Activated CD4-positive, alpha-beta T cell treated with anti-CD3 and anti-CD28 coated beads, Interleukin-2, amount 50 U/mL, for 4 hours (primary cell): ENCODE measurements around the gene GPRIN3.
"Not testable (repeated sequence)": the region's sequence is repeated elsewhere in the genome, so short reads cannot be mapped to it uniquely, and the experiment has no call there.

ENCODE experiments used
- DNase-seq, 2 experiments: peaks; one replicate each; pipeline ENCODE4 v3.0.0-alpha.2; 2020

The GPRIN3 gene

DNA sequence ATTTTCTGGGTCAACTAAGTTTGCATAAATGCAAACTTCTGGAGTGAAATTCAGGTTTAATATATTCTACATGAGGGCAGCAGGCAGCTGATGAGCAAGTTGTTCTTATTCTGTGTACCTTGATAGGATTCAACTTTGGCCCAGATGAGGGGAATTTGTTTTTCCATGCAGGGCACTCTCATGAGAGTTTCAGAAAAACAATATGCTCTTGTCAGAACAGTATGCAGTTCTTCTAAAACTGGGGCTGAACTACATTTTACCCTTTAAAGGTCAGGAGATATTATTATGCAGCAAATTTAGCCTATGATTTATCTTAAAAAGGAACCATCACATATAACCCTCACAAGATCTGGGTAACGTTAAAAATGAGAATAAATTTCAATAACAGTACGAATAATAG lies 19.2 kb downstream of the GPRIN3 start:
- DNase-seq, result no peak

DNA sequence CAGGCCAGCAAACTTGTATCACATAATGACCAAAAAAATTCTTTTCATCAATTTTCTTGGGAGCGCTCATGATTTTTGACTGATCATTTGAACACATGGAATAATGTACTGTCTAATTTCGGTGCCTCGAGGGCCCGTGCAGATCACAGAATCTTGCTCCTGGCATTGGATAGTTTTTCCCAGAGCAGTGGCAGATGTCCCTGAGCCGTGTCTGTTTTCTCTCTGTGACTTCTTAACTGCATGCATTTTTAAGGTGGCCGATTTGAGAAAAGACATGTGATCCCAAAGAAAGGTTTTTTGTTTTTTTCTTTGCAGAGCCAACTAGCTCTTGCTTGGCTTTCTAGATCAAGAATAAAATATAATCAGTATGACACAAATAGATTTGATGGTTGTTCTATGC lies 19.7 kb downstream of the GPRIN3 start:
- DNase-seq, result no peak

DNA sequence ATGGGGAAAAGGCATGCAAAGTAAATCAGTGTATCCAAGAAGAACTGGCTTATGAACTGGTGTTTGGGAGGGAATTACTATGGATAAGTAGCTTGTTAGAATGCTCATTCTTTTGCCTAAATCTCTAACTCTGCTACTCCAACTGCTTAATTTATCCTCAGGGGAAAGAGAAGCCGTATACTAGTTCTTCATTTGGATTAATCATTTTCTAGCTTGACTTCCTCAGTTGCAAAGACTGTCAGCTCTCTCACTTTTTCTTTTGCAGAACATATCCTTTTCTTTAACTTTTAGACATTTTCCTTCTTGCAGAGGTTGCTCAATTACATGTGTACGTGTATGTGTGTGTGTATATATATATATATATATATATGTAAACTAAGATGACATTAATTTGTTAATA lies 21.9 kb downstream of the GPRIN3 start:
- no peak for DNase-seq

DNA sequence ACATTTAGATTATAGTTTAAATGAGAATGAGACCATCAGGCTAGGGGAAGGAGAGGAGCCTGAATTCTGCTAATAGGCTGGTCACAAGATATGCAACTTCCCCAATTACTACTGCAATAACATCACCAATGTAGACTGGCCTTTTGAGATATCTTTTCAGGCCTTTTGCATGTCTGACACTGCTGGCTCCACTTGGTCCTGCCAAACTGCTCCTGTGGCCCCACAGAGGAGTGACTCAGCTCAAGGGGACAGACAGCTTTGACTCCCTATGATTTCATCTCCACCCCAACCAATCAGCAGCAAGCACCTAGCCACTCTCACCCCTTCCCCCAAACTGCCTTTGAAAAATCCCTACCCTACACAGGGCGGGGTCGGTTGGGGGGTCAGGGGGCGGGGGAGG lies 22.8 kb downstream of the GPRIN3 start:
- no peak for DNase-seq

DNA sequence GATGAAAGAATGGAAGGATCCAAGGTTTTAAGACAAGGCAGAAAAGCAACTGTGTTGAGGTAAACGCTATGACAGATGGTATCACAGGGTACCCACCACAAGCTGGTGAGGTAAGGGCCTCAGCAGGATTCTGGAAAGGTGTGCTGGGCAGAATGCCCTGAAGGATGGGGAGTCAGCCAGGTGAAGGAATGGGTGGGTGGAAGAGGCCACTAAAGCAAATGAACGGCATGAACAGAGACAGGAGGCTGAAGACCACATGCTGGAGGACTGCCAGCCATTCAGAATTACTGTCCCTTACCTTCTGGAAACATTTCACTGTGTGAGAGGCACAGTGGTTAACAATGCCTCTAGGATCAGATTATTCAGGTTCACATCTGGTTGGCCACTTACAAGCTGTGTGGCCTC lies 23.6 kb downstream of the GPRIN3 start:
- no peak for DNase-seq

DNA sequence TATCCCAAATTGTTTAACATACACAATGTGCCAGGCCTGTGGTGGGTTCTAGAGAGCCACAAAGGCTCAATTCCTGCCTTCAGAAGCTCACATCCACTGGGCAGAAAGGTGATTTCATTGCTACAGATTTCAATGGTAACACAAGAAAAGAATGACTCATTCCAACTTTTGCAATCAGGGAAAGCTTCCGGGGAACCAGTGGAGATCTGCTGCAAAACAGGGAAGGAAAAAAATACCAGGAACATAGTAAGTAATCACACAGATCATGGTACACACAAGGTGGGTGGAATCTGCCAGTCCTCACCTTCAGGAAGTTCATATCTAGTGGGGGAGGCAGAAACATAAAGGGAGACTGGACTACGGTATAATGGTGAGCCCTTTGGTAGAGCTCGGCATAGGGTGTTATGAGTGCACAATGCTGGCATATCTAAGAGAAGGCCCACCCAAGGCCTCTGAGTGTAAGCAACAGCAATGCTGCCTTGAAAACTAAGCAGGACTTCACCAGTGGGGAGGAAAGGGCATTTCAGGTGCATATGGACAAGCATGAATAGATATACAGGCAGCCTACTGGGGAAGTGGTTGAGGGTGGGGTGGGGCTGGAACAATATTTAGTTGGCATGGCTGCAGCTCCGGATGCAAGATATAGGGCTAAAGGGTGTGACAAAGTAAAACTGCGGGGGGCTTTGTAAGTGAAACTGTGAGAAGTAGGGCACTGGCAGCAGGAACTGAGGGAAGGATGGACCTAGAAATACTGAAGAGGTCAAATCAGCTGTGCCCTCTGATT lies 24.2 kb downstream of the GPRIN3 start:
- no peak for DNase-seq

DNA sequence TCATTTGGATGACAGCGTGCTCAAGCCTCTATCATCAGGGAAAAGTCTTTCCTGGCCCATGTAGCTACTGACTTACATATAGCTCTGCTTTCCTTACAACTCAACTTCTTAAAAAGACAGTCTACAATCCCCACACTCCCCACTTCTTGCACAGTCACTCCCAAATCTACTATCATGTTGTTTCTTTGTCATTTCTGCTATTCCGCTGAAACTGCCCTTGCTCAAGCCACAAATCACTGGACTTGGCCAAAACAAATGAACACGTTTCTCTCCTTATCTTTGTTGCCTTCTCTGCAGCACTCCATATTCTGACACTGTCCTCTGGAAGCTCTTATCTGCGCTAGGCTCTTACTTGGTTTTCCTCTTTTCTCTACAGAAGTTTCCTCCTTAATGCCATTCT lies 28.2 kb downstream of the GPRIN3 start:
- DNase-seq, result no peak

DNA sequence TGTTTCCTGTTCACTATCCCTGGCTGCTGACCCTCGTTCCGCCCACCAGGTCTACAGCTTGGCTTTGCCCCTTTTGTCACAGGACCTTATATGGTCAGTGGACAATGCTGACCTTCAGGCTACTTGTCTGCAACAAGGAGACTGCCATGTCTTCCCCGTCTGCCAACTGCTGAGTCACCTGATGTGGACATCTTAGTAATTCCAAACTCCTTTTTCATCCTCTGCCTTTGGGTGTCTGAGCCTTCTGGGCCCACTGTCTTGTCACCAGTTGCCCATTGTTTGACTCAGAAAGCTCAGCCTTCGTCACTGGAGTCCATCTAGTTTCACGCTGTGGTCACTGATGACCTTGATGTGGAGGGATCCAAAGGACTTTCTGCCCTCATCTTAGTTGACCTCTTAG lies 30.2 kb downstream of the GPRIN3 start:
- no peak for DNase-seq

DNA sequence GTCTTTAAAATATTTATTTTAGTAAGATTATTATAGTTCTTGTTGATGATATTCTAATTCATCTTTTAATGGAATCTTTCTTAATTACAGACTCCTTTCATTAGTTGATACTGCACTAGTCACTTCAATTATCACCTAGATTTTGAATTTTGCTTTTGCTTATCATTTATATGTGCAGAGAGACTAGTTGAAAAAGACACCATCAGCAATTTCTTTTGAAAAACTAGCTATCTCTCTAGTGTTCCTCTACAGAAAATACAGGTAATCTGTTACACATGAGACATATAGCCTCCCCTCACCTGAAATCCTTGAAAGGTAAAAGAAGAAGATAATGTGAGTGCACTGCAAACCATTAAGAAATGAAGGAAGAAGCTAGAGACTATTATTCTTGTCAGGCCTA lies 31.3 kb downstream of the GPRIN3 start:
- no peak for DNase-seq

DNA sequence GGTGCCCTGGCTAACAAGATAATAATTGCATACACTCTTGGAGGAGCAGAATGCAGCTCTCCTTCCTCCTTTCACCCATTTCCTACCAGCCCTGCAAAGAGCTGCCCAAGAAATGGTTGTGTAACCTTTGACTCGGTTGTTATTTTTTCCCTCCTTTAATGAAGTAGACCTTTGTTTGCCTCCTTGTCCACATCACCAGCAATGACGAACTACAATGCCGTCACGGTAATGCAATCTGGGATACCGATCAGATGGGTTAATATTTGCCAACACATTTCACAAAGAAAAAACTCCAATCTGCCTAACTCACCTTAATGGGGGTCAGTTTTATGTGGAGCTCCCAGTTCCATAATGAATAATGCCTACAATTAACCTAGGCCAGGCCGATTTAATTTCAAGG lies 32.0 kb downstream of the GPRIN3 start:
- no peak for DNase-seq

DNA sequence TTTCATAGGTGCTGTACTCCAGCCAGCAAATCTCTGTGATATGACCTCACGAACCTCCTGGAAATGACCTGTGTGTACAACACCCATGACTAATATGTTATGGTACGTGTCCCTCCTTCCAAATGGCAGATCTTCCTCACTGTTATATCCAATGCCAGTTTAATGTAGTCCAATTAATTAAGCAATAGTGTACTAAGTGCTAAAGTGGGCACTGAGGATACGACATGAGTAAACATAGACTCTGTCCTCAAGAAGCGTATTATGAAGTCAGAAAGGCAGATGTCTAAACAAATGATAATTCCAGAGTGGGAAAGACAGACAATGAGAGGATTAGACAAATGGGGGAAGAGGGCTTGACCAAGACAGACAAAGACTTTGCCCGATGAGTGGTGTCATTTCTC lies 33.9 kb downstream of the GPRIN3 start:
- no peak for DNase-seq

DNA sequence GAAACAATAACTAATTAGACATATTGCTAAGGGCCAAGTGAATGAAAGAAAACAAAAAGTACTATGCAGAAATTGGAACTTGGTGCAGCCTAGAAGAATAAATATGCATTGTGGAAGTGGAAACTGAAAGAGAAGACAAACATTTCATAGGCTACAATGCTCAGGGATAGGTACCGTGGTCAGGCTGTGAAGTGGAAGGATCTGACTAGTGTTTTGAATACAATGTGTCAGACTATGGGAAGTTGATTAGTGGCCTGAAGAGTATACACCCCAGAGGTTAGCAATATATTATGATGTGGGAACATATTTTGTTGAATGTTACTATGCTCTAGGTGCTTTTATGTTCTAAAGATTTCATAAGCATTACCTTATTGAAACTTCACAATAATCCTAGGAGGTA lies 36.8 kb downstream of the GPRIN3 start:
- no peak for DNase-seq

DNA sequence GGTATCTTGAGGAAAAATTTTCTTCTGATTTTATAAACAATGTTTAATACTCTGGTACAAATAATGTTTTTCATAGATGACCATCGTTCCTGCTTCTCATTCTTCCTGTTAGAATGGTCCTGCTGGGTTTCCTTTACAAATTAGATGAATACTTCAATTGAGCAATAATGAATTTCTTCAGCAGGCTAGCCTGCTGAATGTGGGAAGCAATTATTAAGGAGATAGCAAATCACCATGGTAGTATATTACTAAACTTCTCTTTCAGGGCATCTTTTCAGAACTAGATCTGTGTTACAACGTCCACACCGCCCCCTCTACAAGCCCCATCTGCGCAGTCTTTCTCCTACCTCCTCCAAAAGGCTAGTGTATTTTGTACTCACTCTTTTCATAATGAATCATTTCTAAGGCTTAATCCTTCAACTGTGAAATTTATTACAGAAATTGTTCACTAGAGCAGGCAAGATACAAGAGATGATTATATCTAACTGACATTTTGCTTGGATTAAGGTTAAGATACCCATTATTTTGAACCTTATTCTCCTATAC lies 38.4 kb downstream of the GPRIN3 start:
- no peak for DNase-seq

DNA sequence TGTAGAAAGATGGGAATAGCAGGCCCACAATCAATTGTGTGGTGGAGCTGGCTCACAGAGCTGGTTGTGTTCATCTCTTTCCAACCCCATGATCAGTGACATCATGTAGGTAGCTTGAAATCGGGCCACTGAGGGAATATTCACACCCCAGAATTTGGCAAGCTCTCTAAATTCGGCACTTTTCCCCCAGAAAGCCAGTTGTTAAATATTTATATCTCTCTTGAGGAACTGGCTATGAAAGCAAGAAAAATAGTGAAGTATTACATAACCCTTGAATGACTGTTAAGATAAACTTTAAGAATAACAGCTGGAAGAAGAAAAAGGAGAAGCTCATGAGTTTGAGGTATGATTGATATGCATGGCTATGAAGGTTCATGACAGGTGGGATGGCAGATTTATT lies 38.9 kb downstream of the GPRIN3 start:
- DNase-seq, result no peak

DNA sequence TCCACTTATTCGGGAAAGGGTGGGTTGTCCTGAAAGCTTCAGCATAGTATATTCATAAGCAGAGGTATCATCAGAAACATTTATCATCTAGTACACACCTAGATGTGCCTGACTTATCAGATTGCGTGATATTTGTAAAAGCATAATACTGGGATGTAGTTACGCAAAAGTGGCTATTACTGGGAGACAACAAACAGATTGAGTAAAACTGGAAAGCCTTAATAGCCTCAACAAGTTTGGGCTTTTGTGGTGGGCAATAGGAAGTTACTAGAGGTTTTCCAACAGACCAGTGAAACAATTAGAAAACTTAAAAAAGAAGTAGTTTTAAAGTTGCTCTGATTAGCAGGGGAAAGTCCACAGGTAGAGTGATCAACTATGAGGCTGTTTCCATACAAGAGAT lies 39.8 kb downstream of the GPRIN3 start:
- no peak for DNase-seq

DNA sequence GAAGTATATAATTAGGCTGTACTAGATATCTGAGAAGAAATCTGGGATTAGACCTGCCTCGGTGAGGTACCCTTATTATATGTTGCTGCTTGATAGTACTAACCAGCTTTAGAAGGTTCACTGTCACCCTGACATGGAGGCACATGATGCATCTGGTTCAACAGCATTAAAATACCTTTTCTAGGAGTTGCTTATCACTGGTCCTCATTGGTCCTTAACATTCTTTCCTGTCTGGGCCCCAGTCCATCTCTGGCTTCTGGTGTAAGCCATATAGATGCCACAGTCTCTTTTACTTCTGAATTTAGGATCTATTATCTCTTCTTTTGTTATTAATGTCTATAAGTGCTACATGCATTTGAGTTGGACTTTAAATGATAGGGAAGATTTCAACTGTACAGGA lies 40.2 kb downstream of the GPRIN3 start:
- DNase-seq, result no peak

DNA sequence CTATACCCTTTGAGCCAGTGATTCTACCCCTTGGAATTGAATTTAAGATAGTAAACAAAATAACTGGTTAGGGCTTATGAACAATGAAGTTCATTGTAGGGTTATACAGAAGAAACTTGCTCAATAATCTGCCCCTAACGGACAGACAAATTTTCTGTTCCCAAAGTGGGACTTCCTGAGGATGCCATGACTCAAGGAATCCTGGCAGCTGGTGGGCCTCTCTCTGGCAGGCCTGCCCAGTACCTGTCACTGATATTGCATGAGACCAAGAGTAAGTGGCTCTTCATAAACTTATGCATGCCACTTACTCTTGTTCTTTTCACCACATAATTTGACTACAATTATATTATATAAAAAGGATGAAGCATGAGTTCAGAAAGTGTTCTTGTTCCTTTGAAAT lies 41.5 kb downstream of the GPRIN3 start:
- DNase-seq, result no peak

DNA sequence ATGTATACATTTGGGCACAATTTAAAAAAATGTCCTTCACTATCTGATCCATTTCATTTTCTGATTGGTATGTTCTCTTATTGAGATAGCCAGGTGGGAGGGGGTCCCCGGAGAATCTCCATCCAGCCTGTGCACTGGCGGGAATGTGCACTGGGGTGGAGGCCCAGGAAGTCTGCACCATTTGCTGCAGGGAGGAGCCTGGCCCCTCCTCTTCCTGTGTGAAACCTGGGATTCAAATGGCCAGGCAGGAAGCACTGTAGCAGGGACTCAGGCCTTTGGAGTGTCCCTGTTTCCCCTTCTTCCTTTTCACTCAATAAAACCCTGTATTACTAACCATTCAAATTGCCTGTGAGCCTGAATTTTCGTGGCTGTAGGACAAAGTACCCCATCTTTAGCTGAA lies 44.3 kb downstream of the GPRIN3 start:
- no peak for DNase-seq

DNA sequence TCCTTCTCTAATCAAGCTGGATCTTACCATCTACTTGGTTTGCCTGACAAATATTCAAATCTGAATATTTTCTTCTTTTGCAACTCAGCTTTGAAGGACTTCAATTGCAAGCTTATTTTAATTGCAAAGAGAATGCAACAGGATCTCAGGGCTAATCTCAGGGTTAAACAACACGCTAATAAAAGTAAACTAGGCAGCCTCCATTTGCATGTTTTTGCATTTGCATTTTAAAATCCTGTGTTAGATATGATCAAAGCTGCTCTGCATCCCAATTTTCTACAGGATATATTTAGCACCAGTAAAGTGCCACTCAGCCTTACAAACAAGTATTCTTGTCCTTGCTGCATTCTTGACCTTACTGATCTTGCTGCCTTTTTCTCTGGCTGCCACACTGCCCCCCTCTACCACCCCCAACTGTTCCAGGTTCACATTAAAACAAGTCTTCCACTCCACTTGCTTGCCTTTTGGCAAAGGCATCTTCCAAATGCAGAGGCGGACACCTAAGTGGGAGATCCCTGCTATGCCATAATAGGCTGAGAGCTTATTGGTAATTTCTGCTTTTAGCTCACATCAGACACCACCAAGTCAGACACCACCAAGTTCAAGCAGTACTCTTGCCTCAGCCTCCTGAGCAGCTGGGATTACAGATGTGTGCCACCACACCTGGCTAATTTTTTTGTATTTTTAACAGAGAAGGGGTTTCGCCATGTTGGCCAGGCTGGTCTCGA lies 48.1 kb downstream of the GPRIN3 start:
- DNase-seq, result no peak

DNA sequence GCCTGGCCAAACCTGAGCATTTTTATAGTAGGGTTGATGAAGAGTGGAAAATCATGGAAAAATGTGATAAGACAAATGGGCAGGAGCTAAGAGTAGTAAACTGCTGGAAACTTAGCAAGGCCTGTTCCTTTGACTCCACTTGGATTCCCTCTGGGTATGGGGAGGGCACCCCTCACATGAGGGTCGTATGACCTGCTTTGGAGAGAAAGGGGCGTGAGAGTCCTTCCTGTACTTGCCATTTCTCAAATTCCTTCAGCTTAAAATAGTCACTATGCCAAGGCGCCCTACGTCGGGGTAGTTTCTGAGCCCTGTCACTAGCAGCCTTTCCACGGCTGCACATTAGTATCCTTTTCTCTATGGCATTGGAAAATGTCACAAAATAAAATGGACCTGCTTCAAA lies 49.1 kb downstream of the GPRIN3 start:
- no peak for DNase-seq

DNA sequence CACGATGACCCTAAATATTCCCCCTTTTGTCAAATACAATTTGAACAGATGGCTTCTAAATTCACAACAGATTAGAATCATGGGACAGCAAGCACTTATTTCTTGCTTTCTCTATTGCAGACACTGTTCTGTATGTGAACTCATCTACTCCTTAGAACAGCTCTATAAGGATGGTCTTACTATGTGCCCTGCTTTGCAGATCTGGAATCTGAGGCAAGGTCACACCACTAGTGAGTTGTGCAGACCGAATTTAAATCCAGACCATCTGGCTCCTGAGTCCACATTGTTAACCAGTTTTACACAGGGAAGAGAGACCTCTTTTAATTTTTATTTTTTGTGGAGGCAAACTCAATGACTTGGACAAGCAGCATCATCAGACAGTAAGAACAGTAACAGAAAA lies 50.2 kb downstream of the GPRIN3 start:
- DNase-seq, result no peak

DNA sequence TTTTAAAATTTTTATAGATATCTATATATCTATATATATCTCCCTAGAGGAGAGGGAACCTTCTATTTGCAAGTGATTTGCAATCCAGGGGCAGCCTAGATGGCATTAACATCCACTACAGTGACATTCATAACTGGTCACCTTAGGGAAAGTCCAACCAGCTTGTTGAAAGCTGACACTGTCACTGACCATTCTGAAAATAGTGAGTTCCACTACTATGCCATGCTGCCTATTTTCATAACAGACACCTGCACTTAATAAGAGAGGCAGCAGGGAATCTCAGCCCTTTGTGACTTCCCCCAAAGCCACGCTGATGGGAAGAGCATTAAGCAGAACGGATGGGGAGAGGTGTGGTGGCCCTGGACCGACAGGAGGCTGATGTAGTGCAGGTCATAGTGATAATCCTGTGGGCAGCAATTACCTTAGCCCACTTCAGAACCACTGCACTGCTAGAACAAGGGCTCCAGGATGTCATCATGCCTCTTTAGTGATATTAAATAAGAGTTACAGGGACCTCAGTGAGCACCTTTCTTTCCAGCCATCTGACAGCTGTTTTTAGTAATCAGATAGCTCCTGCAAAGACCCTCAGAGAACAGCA lies 51.3 kb downstream of the GPRIN3 start:
- DNase-seq, result no peak

DNA sequence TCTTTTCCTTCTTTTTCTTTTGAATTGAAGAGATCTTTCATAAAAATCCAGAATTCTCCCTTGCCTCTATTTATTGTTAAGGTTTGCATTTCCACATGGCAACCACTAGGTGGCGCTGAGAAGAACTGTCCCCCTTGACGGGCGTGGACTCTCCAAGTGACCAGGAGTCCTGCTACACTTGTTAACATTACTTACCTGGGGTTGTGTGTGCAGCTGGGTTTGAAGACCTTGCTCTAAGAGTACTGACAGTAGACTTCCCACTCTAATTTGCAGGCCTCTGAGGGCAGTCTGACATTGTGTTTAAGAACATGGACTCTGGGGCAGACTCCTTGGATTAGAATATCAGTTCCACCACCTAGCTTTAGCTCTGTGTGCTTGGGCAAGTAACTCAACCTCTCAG lies 52.8 kb downstream of the GPRIN3 start:
- peak; percentile 20 to 21 for DNase-seq

DNA sequence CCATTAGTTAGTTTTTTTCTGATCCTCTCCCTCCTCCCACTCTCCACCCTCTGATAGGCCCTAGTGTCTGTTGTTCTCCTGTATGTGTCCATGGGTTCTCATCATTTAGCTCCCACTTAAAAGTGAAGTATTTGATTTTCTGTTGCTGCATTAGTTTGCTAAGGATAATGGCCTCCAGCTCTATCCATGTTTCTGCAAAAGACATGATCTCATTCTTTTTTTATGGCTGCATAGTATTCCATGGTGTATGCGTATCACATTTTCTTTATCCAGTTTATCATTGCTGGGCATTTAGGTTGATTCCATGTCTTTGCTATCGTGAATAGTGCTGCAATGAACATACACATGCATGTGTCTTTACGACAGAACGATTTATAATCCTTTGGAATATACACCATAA lies 53.3 kb downstream of the GPRIN3 start:
- DNase-seq, result not testable (repeated sequence)
